K562 (cell line): ENCODE results near the gene SLC29A2. TPM values are rescaled to one million over a fixed set of nuclear protein-coding genes. Genes with fewer than 3 reads are reported as not detected.

ENCODE experiments used
- CBX5 ChIP-seq: IDR thresholded peaks from 2 replicates; pipeline ENCODE4 v1.6.1; 2014; ENCODE audit warnings: low read depth, borderline replicate concordance
- CHAMP1 ChIP-seq: fragments of 450-650 bp; IDR thresholded peaks from 2 replicates; pipeline ENCODE4 v1.6.1; 2016; ENCODE audit warnings: mild to moderate bottlenecking
- DNMT1 ChIP-seq: fragments of 450-650 bp; IDR thresholded peaks from 2 replicates; pipeline ENCODE4 v1.6.1; 2016; ENCODE audit warnings: antibody characterized with exemption, mild to moderate bottlenecking
- HBP1 ChIP-seq: fragments of 450-650 bp; formaldehyde crosslinking; IDR thresholded peaks from 2 replicates; pipeline ENCODE4 v1.4.0; 2022; ENCODE audit warnings: missing genetic modification characterization
- HDAC1 ChIP-seq, 2 experiments: fragments of 450-650 bp; IDR thresholded peaks; 2 replicates each; pipeline ENCODE4 v1.6.1; 2016 to 2017; ENCODE audit warnings: inconsistent platforms in 1 of 2, mild to moderate bottlenecking in 1 of 2, moderate library complexity in 1 of 2
- KDM2B ChIP-seq: fragments of 250-450 bp; sonication (Bioruptor Pico); IDR thresholded peaks from 2 replicates; pipeline ENCODE4 v1.8.0; 2021; ENCODE audit warnings: mild to moderate bottlenecking, moderate library complexity
- LARP7 ChIP-seq: fragments of 450-650 bp; IDR thresholded peaks from 2 replicates; pipeline ENCODE4 v1.6.1; 2016
- MIER1 ChIP-seq: fragments of 450-650 bp; IDR thresholded peaks from 2 replicates; pipeline ENCODE4 v1.6.1; 2016; ENCODE audit warnings: antibody characterized with exemption, mild to moderate bottlenecking, low read depth
- OTX1 ChIP-seq: fragments of 450-650 bp; formaldehyde crosslinking; IDR thresholded peaks from 2 replicates; pipeline ENCODE4 v1.4.0; 2022; ENCODE audit warnings: mild to moderate bottlenecking
- PHF20 ChIP-seq: fragments of 450-650 bp; IDR thresholded peaks from 2 replicates; pipeline ENCODE4 v1.6.1; 2018; ENCODE audit not compliant: partially characterized antibody
- PTBP1 ChIP-seq: fragments of 200-400 bp; formaldehyde crosslinking; IDR thresholded peaks from 2 replicates; pipeline ENCODE4 v1.6.1; 2017; ENCODE audit warnings: low read depth, low read length
- PTTG1 ChIP-seq: fragments of 450-650 bp; IDR thresholded peaks from 2 replicates; pipeline ENCODE4 v1.6.1; 2016; ENCODE audit warnings: low read depth, mild to moderate bottlenecking, missing genetic modification characterization, missing compliant biosample characterization
- RFX7 ChIP-seq: fragments of 250-450 bp; sonication (Bioruptor Pico); IDR thresholded peaks from 2 replicates; pipeline ENCODE4 v1.5.1; 2021; ENCODE audit warnings: mild to moderate bottlenecking
- SMARCA5 ChIP-seq: fragments of 450-650 bp; IDR thresholded peaks from 2 replicates; pipeline ENCODE4 v1.6.1; 2016
- TEAD4 ChIP-seq, 2 experiments: sonication (generic) in 1 of 2; formaldehyde crosslinking in 1 of 2; IDR thresholded peaks; 2 replicates each; pipeline versions ENCODE4 v1.6.1 to v1.8.0; 2012 to 2022; ENCODE audit warnings: borderline replicate concordance in 1 of 2, inconsistent platforms in 1 of 2, low read length in 1 of 2, mild to moderate bottlenecking in 1 of 2, missing genetic modification reagents in 1 of 2
- TFAM ChIP-seq: fragments of 250-450 bp; sonication (Bioruptor Pico); conservative IDR thresholded peaks from 2 replicates; pipeline ENCODE4 v1.5.0; 2021; ENCODE audit warnings: mild to moderate bottlenecking, moderate library complexity
- TOE1 ChIP-seq, 2 experiments: fragments of 450-650 bp in 1 of 2; sonication (generic) in 1 of 2; formaldehyde crosslinking in 1 of 2; IDR thresholded peaks; 2 replicates each; pipeline versions ENCODE4 v1.7.1 to v1.8.0; 2016 to 2022; ENCODE audit warnings: borderline replicate concordance in 2 of 2, mild to moderate bottlenecking in 2 of 2, antibody characterized with exemption in 1 of 2, inconsistent platforms in 1 of 2, low read depth in 1 of 2, missing genetic modification reagents in 1 of 2, moderate library complexity in 1 of 2
- TRIM25 ChIP-seq: fragments of 450-650 bp; IDR thresholded peaks from 2 replicates; pipeline ENCODE4 v1.7.0; 2016; ENCODE audit warnings: borderline replicate concordance
- ZBTB26 ChIP-seq: fragments of 450-650 bp; formaldehyde crosslinking; IDR thresholded peaks from 2 replicates; pipeline ENCODE4 v1.4.0; 2022; ENCODE audit warnings: missing genetic modification characterization
- ZC3H4 ChIP-seq: sonication (generic); formaldehyde crosslinking; IDR thresholded peaks from 2 replicates; pipeline ENCODE4 v1.9.0; 2021; ENCODE audit warnings: missing genetic modification reagents, borderline replicate concordance
- ZKSCAN8 ChIP-seq: fragments of 200-800 bp; sonication (Bioruptor generic); IDR thresholded peaks from 2 replicates; pipeline ENCODE4 v1.6.1; 2016; ENCODE audit warnings: missing genetic modification characterization, missing compliant biosample characterization
- polyA plus RNA-seq, 8 experiments: library from polyadenylated mRNA; depleted of rRNA in 4 of 8; stranded (reverse) in 5 of 8; unstranded in 3 of 8; fragments of >200 nt; fragmentation: Nextera tagmentation in 2 of 8; fragmentation: Illumina TruSeq in 1 of 8; extraction: Ambion mirVana in 2 of 8; extraction: Trizol in 1 of 8; gene quantifications; 2 replicates each; pipeline versions ENCODE4 v1.2.1 to v1.2.3, GENCODE V29; 2011 to 2014; ENCODE audit warnings: inconsistent platforms in 1 of 8, missing spikeins in 1 of 8
- total RNA-seq, 7 experiments: library from RNA; depleted of rRNA in 6 of 7; stranded (reverse); fragments of >200 nt in 6 of 7; fragmentation: Illumina TruSeq in 2 of 7; extraction: Trizol in 2 of 7; gene quantifications; 2 replicates each; pipeline versions ENCODE4 v1.2.1 to v1.2.3, GENCODE V29; 2011 to 2021; ENCODE audit warnings: low replicate concordance in 1 of 7

The SLC29A2 gene
- total and polyA plus RNA-seq, 9 of the 15 experiments (the other 6 are each of a cell fraction or from before 2014, with no cell fraction given) = 2.4 to 48.6 (median 14.2) TPM

GRCh38 chr11:66327171-66328030 is 44.2 kb downstream of the SLC29A2 start (continued):
- TF ChIP-seq CBX5 = no peak
- no peak for TF ChIP-seq TFAM (CRISPR knock-in tag)
- no peak for TF ChIP-seq PTBP1
- no peak for TF ChIP-seq TRIM25
- no peak for TF ChIP-seq KDM2B
- TF ChIP-seq HDAC1 (IDR thresholded peaks at IDR 0.05) = peak in 1 of 2 experiments; percentile 43; a peak in 1 of 4 replicates
- TF ChIP-seq OTX1 (CRISPR knock-in tag) = peak; percentile 69; the same call in 1 of the 2 replicates
- TF ChIP-seq PHF20 = peak; percentile 49
- no peak for TF ChIP-seq ZKSCAN8
- no peak for TF ChIP-seq ZC3H4 (CRISPR knock-in tag)
- no peak for TF ChIP-seq TOE1 (IDR thresholded peaks at IDR 0.05; ENCODE audit: borderline replicate concordance)
- TF ChIP-seq TOE1 (CRISPR knock-in tag; IDR thresholded peaks at IDR 0.05; ENCODE audit: borderline replicate concordance, low read depth) = no peak
- no peak for TF ChIP-seq PTTG1 (tag)
- no peak for TF ChIP-seq CHAMP1
- no peak for TF ChIP-seq DNMT1
- 0 out of 2 replicates have a peak, but pooled peaks have one; percentile 61 for TF ChIP-seq HBP1 (CRISPR knock-in tag)
- no peak for TF ChIP-seq TEAD4 (IDR thresholded peaks at IDR 0.05; ENCODE audit: low read length)
- TF ChIP-seq TEAD4 (CRISPR knock-in tag; IDR thresholded peaks at IDR 0.05; ENCODE audit: borderline replicate concordance) = no peak
- TF ChIP-seq MIER1 = no peak
- TF ChIP-seq RFX7 (CRISPR knock-in tag) = no peak
- no peak for TF ChIP-seq LARP7
- peak; percentile 86; the same call in 1 of the 2 replicates for TF ChIP-seq ZBTB26
- 0 out of 2 replicates have a peak, but pooled peaks have one; percentile 14 for TF ChIP-seq SMARCA5
